ENCODE results near the gene TMEM151B.

- TF ChIP-seq CHD4 (IDR thresholded peaks at IDR 0.05) (no peak), GATAD2B (conservative IDR thresholded peaks at IDR 0.05; ENCODE audit: low read depth) (no peak), ZBTB33 (IDR thresholded peaks at IDR 0.05) (no peak), FOXM1 (IDR thresholded peaks at IDR 0.05; ENCODE audit: low read depth, low read length) (no peak), EP300 (IDR thresholded peaks at IDR 0.05; ENCODE audit: borderline replicate concordance in 1 of 2, control insufficient read depth in 1 of 2, low read depth in 2 of 2, low read length in 2 of 2) (no peak), EZH2 (IDR thresholded peaks at IDR 0.05; ENCODE audit: borderline replicate concordance, control insufficient read depth, low read depth, low read length) (no peak), YY1 (IDR thresholded peaks at IDR 0.05; ENCODE audit: low read depth, low read length) (no peak), PBX3 (IDR thresholded peaks at IDR 0.05; ENCODE audit: insufficient replicate concordance, low read depth, low read length) (no peak), SREBF1 (IDR thresholded peaks at IDR 0.05; ENCODE audit: low read length) (no peak), RAD21 (IDR thresholded peaks at IDR 0.05; ENCODE audit: insufficient read depth, low read depth, low read length) (no peak)
- TF ChIP-seq, protein P1, sequence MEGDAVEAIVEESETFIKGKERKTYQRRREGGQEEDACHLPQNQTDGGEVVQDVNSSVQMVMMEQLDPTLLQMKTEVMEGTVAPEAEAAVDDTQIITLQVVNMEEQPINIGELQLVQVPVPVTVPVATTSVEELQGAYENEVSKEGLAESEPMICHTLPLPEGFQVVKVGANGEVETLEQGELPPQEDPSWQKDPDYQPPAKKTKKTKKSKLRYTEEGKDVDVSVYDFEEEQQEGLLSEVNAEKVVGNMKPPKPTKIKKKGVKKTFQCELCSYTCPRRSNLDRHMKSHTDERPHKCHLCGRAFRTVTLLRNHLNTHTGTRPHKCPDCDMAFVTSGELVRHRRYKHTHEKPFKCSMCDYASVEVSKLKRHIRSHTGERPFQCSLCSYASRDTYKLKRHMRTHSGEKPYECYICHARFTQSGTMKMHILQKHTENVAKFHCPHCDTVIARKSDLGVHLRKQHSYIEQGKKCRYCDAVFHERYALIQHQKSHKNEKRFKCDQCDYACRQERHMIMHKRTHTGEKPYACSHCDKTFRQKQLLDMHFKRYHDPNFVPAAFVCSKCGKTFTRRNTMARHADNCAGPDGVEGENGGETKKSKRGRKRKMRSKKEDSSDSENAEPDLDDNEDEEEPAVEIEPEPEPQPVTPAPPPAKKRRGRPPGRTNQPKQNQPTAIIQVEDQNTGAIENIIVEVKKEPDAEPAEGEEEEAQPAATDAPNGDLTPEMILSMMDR (IDR thresholded peaks at IDR 0.05 in 2 of 3, conservative IDR thresholded peaks at IDR 0.05 in 1 of 3; ENCODE audit: control insufficient read depth in 2 of 3, extremely low read depth in 1 of 3, insufficient read depth in 1 of 3, low read depth in 3 of 3, low read length in 3 of 3) = no peak
- TF ChIP-seq, protein P2, sequence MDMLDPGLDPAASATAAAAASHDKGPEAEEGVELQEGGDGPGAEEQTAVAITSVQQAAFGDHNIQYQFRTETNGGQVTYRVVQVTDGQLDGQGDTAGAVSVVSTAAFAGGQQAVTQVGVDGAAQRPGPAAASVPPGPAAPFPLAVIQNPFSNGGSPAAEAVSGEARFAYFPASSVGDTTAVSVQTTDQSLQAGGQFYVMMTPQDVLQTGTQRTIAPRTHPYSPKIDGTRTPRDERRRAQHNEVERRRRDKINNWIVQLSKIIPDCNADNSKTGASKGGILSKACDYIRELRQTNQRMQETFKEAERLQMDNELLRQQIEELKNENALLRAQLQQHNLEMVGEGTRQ (IDR thresholded peaks at IDR 0.05; ENCODE audit: borderline replicate concordance, low read depth, low read length) = no peak
- TF ChIP-seq, protein P3, sequence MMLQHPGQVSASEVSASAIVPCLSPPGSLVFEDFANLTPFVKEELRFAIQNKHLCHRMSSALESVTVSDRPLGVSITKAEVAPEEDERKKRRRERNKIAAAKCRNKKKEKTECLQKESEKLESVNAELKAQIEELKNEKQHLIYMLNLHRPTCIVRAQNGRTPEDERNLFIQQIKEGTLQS (IDR thresholded peaks at IDR 0.05; ENCODE audit: borderline replicate concordance, extremely low read depth, low read depth, low read length) = no peak
Observed at GRCh38 chr6:44298055-44298803, 28.0 kb downstream of the TMEM151B start.

All from GM12878 (cell line).